GM18873 (cell line): ENCODE results near the gene C6orf62.
"Not testable (repeated sequence)": the region's sequence is repeated elsewhere in the genome, so short reads cannot be mapped to it uniquely, and the experiment has no call there.

Source experiments
- ATAC-seq: cut with Tn5 transposase; IDR thresholded peaks from one replicate; pipeline ENCODE4 v1.9.1; 2021; ENCODE audit warnings: mild to moderate bottlenecking, moderate library complexity, moderate number of reproducible peaks; ENCODE audit not compliant: unreplicated experiment, low FRiP score

C6orf62 gene

GRCh38 chr6:24719125-24719971, at the start of gene C6orf62:
Gene C6orf62, minus strand, starts transcription at chr6:24719154. Its CDS starts 486 bp downstream, at chr6:24718668.
- ATAC-seq, result no peak

GRCh38 chr6:24768361-24768760, 49.4 kb upstream of the C6orf62 start:
- ATAC-seq, result no peak

- ATAC-seq, result no peak
Measured at GRCh38 chr6:24766680-24767462, 47.9 kb upstream of the C6orf62 start.

GRCh38 chr6:24765968-24766367, 47.0 kb upstream of the C6orf62 start:
- ATAC-seq, result not testable (repeated sequence)

- not testable (repeated sequence) for ATAC-seq
Measured at GRCh38 chr6:24764833-24765828, 46.2 kb upstream of the C6orf62 start.

- no peak for ATAC-seq
Measured at GRCh38 chr6:24763578-24763977, 44.6 kb upstream of the C6orf62 start.

GRCh38 chr6:24761851-24762250, 42.9 kb upstream of the C6orf62 start:
- no peak for ATAC-seq

GRCh38 chr6:24761193-24761835, 42.4 kb upstream of the C6orf62 start:
- no peak for ATAC-seq

GRCh38 chr6:24760210-24760609, 41.3 kb upstream of the C6orf62 start:
- no peak for ATAC-seq

- ATAC-seq, result no peak
Measured at GRCh38 chr6:24759718-24760117, 40.8 kb upstream of the C6orf62 start.

GRCh38 chr6:24757611-24758010, 38.7 kb upstream of the C6orf62 start:
- ATAC-seq, result no peak

- ATAC-seq, result no peak
Measured at GRCh38 chr6:24755279-24755678, 36.3 kb upstream of the C6orf62 start.

GRCh38 chr6:24754378-24754777, 35.4 kb upstream of the C6orf62 start:
- not testable (repeated sequence) for ATAC-seq

GRCh38 chr6:24753545-24753944, 34.6 kb upstream of the C6orf62 start:
- no peak for ATAC-seq

GRCh38 chr6:24752917-24753492, 34.1 kb upstream of the C6orf62 start:
- no peak for ATAC-seq

GRCh38 chr6:24752503-24752902, 33.5 kb upstream of the C6orf62 start:
- no peak for ATAC-seq

GRCh38 chr6:24750878-24751277, 31.9 kb upstream of the C6orf62 start:
- ATAC-seq, result not testable (repeated sequence)

GRCh38 chr6:24749297-24749696, 30.3 kb upstream of the C6orf62 start:
- no peak for ATAC-seq

- ATAC-seq, result no peak
Measured at GRCh38 chr6:24744911-24745310, 26.0 kb upstream of the C6orf62 start.
